ENCODE results near the gene EYA2.

GRCh38 chr20:47043086-47043485, 148.4 kb downstream of the EYA2 start:
- TF ChIP-seq CTCF (IDR thresholded peaks at IDR 0.05; ENCODE audit: extremely low read depth in 1 of 2, insufficient read depth in 1 of 2, low read depth in 1 of 2, low read length in 2 of 2) (no peak), EZH2 (IDR thresholded peaks at IDR 0.05; ENCODE audit: borderline replicate concordance, low read depth, low read length, severe bottlenecking) (no peak), POLR2AphosphoS5 (IDR thresholded peaks at IDR 0.05; ENCODE audit: insufficient read depth, low read depth, low read length) (no peak), POLR2A (IDR thresholded peaks at IDR 0.05; ENCODE audit: low read depth, low read length) (no peak)

Data from endothelial cell of umbilical vein (primary cell).